ENCODE measurements around the gene POR.

POR gene

DNA sequence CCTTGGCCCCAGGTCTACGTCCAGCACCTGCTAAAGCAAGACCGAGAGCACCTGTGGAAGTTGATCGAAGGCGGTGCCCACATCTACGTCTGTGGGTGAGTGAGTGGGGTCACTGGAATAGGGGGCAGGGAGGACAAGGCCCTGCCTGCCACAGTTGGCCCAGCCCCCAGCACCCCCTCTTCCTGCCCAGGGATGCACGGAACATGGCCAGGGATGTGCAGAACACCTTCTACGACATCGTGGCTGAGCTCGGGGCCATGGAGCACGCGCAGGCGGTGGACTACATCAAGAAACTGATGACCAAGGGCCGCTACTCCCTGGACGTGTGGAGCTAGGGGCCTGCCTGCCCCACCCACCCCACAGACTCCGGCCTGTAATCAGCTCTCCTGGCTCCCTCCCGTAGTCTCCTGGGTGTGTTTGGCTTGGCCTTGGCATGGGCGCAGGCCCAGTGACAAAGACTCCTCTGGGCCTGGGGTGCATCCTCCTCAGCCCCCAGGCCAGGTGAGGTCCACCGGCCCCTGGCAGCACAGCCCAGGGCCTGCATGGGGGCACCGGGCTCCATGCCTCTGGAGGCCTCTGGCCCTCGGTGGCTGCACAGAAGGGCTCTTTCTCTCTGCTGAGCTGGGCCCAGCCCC lies 71.3 kb downstream of the POR start:
- Histone ChIP-seq H3K4me1 (ENCODE audit: insufficient read depth, poor library complexity, severe bottlenecking) (no peaks in the 10 kb centered on the region), H3K9me3 (ENCODE audit: severe bottlenecking) (no peaks in the 10 kb centered on the region), H3K27me3 (ENCODE audit: insufficient read depth, poor library complexity, severe bottlenecking) (no peaks in the 10 kb centered on the region), H3K4me3 (ENCODE audit: severe bottlenecking) (no peak overlapping the region), H3K36me3 (ENCODE audit: low read depth) (peaks cover 14% of the 10 kb centered on the region; the same call in 1 of the 2 replicates), H3K27ac (ENCODE audit: poor library complexity, severe bottlenecking) (no peak overlapping the region)
- TF ChIP-seq, protein P1, sequence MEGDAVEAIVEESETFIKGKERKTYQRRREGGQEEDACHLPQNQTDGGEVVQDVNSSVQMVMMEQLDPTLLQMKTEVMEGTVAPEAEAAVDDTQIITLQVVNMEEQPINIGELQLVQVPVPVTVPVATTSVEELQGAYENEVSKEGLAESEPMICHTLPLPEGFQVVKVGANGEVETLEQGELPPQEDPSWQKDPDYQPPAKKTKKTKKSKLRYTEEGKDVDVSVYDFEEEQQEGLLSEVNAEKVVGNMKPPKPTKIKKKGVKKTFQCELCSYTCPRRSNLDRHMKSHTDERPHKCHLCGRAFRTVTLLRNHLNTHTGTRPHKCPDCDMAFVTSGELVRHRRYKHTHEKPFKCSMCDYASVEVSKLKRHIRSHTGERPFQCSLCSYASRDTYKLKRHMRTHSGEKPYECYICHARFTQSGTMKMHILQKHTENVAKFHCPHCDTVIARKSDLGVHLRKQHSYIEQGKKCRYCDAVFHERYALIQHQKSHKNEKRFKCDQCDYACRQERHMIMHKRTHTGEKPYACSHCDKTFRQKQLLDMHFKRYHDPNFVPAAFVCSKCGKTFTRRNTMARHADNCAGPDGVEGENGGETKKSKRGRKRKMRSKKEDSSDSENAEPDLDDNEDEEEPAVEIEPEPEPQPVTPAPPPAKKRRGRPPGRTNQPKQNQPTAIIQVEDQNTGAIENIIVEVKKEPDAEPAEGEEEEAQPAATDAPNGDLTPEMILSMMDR (IDR thresholded peaks at IDR 0.05; ENCODE audit: poor library complexity, severe bottlenecking), result no peak
- no peak for ATAC-seq (ENCODE audit: low read depth)
- DNase-seq (ENCODE audit: low spot score), result no peak

DNA sequence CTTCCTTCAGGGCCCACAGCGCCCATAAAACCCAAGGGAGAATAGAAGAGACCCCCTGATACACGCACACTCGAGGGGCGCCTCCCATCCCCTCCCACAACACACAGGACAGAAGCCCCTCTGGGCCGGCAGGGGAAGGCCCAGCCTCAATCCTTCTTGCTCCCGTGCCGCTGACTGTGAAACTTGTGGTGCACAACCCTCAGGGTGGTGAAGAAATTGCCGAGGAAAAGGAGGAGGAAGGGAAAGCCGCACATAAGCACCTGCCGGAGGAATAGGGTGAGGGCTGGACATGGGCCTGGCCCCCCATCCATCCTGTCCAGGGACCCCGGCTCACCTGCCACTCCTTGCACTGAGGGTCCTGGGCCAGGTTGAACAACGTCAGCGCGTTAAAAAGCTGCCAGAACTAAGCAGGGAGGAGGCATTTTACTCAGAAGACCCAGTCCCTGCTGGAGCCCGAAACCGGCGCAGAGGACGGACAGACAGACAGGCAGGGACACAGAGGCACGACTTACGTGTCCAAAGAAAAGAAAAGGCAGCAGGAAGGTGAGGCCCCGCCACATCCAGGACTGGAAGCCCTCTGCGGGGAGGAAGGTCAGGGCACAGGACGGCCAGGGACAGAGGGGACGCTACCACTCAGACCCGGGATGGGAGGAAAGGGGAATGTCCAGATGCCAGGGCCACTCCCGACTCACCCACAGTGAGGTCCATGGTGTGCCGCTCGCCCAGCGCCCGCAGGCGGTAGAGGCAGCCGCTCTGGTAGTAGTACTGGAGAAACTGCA lies 72.3 kb downstream of the POR start:
- H3K27ac ChIP-seq (ENCODE audit: poor library complexity, severe bottlenecking), result no peak overlapping the region
- peaks cover 14% of the 10 kb centered on the region; the same call in 1 of the 2 replicates for H3K36me3 ChIP-seq (ENCODE audit: low read depth)

DNA sequence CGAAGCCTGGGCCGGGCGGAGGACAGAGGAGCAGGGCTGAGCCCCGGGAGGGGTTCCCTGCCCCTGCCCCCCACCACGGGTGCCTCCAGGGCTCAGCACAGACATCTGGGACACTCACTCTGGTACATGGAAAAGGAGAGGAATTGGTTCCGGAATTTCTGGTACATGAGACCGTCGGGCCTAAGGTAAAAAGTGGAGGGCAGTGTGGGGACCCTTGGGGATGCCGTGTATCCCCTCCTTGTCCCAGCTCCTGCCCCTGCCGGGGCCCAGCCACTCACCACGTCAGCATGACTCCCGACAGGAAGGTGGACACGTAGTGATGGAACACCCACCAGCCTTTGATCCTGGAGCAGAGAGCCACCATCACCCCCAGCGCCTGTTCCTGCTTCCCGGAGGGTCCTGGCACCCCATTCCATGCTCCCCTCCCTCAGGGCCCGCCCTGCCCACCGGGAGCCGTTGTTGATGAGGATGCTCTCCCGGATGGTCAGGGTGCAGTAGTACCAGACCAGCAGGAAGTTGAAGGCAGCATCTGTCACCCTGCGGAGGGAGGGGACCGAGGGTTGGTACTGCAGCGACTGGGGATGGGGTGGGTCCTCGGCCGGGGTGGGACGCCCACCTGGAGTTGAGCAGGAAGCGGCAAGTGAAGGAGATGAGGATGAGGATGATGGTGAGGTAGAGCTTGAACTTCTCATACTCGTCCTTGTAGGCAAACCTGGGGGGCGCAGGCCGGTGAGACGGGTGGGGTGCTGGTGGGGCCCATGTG lies 73.0 kb downstream of the POR start:
- no peak for ATAC-seq (ENCODE audit: low read depth)

More for the DNA sequence above, 72.3 kb downstream of the POR start:
- TF ChIP-seq, protein P1 (IDR thresholded peaks at IDR 0.05; ENCODE audit: poor library complexity, severe bottlenecking), result no peak
- ATAC-seq (ENCODE audit: low read depth), result no peak; the same call in 2 of the 3 replicates
- H3K9me3 ChIP-seq (ENCODE audit: severe bottlenecking), result no peaks in the 10 kb centered on the region
- H3K27me3 ChIP-seq (ENCODE audit: insufficient read depth, poor library complexity, severe bottlenecking), result no peaks in the 10 kb centered on the region
- DNase-seq (ENCODE audit: low spot score), result no peak
- no peak overlapping the region for H3K4me3 ChIP-seq (ENCODE audit: severe bottlenecking)
- no peaks in the 10 kb centered on the region for H3K4me1 ChIP-seq (ENCODE audit: insufficient read depth, poor library complexity, severe bottlenecking)

DNA sequence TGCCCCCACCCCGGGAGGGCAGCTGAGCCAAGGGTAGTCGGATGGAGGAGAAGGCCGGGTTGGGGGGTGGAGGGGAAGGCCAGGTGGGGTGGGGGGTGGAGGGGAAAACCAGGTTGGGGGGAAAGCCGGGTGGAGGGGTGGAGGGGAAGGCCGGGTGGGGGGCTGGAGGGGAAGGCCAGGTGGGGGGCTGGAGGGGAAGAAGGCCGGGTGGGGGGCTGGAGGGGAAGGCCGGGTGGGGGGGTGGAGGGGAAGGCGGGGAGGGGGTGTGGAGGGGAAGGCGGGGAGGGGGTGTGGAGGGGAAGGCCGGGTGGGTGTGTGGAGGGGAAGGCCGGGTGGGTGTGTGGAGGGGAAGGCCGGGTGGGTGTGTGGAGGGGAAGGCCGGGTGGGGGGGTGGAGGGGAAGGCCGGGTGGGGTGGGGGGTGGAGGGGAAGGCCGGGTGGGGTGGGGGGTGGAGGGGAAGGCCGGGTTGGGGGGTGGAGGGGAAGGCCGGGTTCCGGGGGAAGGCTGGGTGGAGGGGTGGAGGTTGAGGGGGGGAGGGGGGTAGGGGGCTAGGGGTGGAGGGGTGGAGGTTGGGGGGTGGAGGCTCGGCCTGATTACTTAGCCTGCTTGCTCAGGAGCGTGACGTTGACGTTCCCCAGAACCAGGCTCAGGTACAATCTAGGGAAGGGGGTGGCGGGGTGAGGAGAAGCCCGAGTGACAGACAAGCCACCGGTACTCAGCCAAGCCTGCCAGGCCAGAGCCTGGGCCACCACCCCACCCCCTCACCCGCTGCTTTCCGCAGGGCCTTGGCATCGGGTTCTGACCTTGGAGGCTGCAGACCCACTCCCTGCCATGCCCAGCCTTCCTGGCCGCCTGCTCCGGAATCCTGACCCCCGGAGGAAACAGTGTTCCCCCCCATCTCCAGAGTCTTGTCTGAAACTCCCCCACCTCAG lies 73.9 kb downstream of the POR start:
- ATAC-seq (ENCODE audit: low read depth) (no peak), DNase-seq (ENCODE audit: low spot score) (no peak)
- H3K4me3 ChIP-seq (ENCODE audit: severe bottlenecking), result no peak overlapping the region
- no peaks in the 10 kb centered on the region for H3K27me3 ChIP-seq (ENCODE audit: insufficient read depth, poor library complexity, severe bottlenecking)
- H3K27ac ChIP-seq (ENCODE audit: poor library complexity, severe bottlenecking), result no peak overlapping the region
- TF ChIP-seq, protein P1 (IDR thresholded peaks at IDR 0.05; ENCODE audit: poor library complexity, severe bottlenecking), result no peak
- no peaks in the 10 kb centered on the region for H3K9me3 ChIP-seq (ENCODE audit: severe bottlenecking)
- peaks cover 9% of the 10 kb centered on the region; the same call in 1 of the 2 replicates for H3K36me3 ChIP-seq (ENCODE audit: low read depth)
- H3K4me1 ChIP-seq (ENCODE audit: insufficient read depth, poor library complexity, severe bottlenecking), result no peaks in the 10 kb centered on the region

More for the DNA sequence above, 73.0 kb downstream of the POR start:
- TF ChIP-seq, protein P1 (IDR thresholded peaks at IDR 0.05; ENCODE audit: poor library complexity, severe bottlenecking), result no peak
- H3K4me1 ChIP-seq (ENCODE audit: insufficient read depth, poor library complexity, severe bottlenecking), result no peaks in the 10 kb centered on the region
- H3K27me3 ChIP-seq (ENCODE audit: insufficient read depth, poor library complexity, severe bottlenecking), result no peaks in the 10 kb centered on the region
- H3K4me3 ChIP-seq (ENCODE audit: severe bottlenecking), result no peak overlapping the region
- H3K9me3 ChIP-seq (ENCODE audit: severe bottlenecking), result no peaks in the 10 kb centered on the region
- H3K27ac ChIP-seq (ENCODE audit: poor library complexity, severe bottlenecking), result no peak overlapping the region
- peaks cover 10% of the 10 kb centered on the region; the same call in 1 of the 2 replicates for H3K36me3 ChIP-seq (ENCODE audit: low read depth)
- DNase-seq (ENCODE audit: low spot score), result no peak

Measured in RWPE2 (cell line).